Adrenal gland (tissue), 12 donors: ENCODE results near the gene SETDB2. TPM values are rescaled to one million over a fixed set of nuclear protein-coding genes. Genes with fewer than 3 reads are reported as not detected.

ENCODE experiments used
- DNase-seq, 7 donors: peaks; one replicate each; pipeline ENCODE4 v3.0.0-alpha.2; 2019 to 2020
- H3K27ac ChIP-seq, 5 donors: fragments of 200-600 bp; sonication (generic) in 4 of 5; 1 replicate in 3 of 5; 2 replicates in 2 of 5; pipeline versions ENCODE4 v1.5.1 to v1.8.0; 2016 to 2020; ENCODE audit warnings: mild to moderate bottlenecking in 1 of 5
- H3K27me3 ChIP-seq: fragments of 200-600 bp; 2 replicates; pipeline ENCODE4 v1.8.0; 2021
- H3K36me3 ChIP-seq, 2 donors: fragments of 200-600 bp; replicated peaks in 1 of 2; 1 replicate in 1 of 2; 2 replicates in 1 of 2; pipeline versions ENCODE4 v1.5.1 to v1.8.0; 2018 to 2022
- H3K4me1 ChIP-seq, 2 donors: fragments of 200-600 bp; replicated peaks in 1 of 2; 1 replicate in 1 of 2; 2 replicates in 1 of 2; pipeline versions ENCODE4 v1.5.1 to v1.8.0; 2018 to 2021
- H3K4me3 ChIP-seq, 4 donors: fragments of 200-600 bp; sonication (generic) in 3 of 4; one replicate each; pipeline ENCODE4 v1.5.1; 2016 to 2018
- H3K9me3 ChIP-seq, 3 donors: fragments of 200-600 bp; sonication (generic) in 1 of 3; replicated peaks in 1 of 3; 1 replicate in 2 of 3; 2 replicates in 1 of 3; pipeline versions ENCODE4 v1.5.1 to v1.8.0; 2016 to 2021
- CTCF ChIP-seq, 6 experiments: fragments of 450-650 bp in 4 of 6; fragments of 200-600 bp in 2 of 6; sonication (generic) in 1 of 6; IDR thresholded peaks; 1 replicate in 5 of 6; 2 replicates in 1 of 6; pipeline versions ENCODE4 v1.5.1 to v1.8.0; 2016 to 2021; ENCODE audit warnings: antibody characterized with exemption in 6 of 6, mild to moderate bottlenecking in 2 of 6, moderate library complexity in 1 of 6
- POLR2A ChIP-seq, 2 donors: fragments of 450-650 bp; IDR thresholded peaks; one replicate each; pipeline ENCODE4 v1.6.1; 2017; ENCODE audit warnings: antibody characterized with exemption in 2 of 2, mild to moderate bottlenecking in 2 of 2, moderate library complexity in 1 of 2
- WGBS, 4 donors: extraction: QIAGEN DNeasy Blood & Tissue Kit in 2 of 4; methylation state at CpG; one replicate each; pipeline versions ENCODE4 v1.1.5 to v1.1.7; 2013 to 2017; 5-methylcytosine and 5-hydroxymethylcytosine counted together
- intact Hi-C, 2 donors: fragments of 100-400 bp; cut with DNase I; formaldehyde crosslinking; loops; one replicate each; pipeline versions ENCODE4 v1.14.1 to v1.15.0; 2022 to 2023
- polyA plus RNA-seq, 3 donors: library from polyadenylated mRNA; stranded (reverse); fragments of 200-250 nt in 2 of 3; fragments of 350-450 nt in 1 of 3; fragmentation: Illumina TruSeq in 1 of 3; extraction: RNeasy Lipid Tissue Mini Kit (QIAGEN cat#74804) in 1 of 3; gene quantifications; one replicate each; pipeline ENCODE4 v1.2.3, GENCODE V29; 2013 to 2014
- total RNA-seq, 9 donors: library from RNA; depleted of rRNA in 4 of 9; stranded (reverse); fragments of >200 nt in 4 of 9; fragments of 120-200 nt in 1 of 9; fragmentation: NEBNext Ultra II Directional in 1 of 9; extraction: Animal tissue kit (Norgen Biotek cat#: 25700) in 1 of 9; gene quantifications; one replicate each; pipeline versions ENCODE4 v1.1.0 to v1.2.4, GENCODE V29; 2013 to 2023
- donor health status: healthy with polysubstance abuse.
- donor health status: Bipolar disorder and iron deficiency.
- donor health status: DM: yes; HTN: yes; CAD: no.
- donor health status: DM: no; HTN: no; CAD: no.
- donor health status: DM: no; HTN: no; CAD: no.
- donor health status: DM: yes; HTN: yes; CAD: no.

SETDB2 gene
- total and polyA plus RNA-seq, 12 donors = 4.4 to 26.3 (median 13.5) TPM

- peak overlapping the region in 3 of 5 donors; percentile 27 to 67 (median 39) for H3K27ac ChIP-seq
- TF ChIP-seq CTCF (IDR thresholded peaks at IDR 0.05) (no peak), POLR2A (IDR thresholded peaks at IDR 0.05) (no peak)
- H3K4me1 ChIP-seq = peaks cover 5 to 11% of the 10 kb centered on the region in 2 donors
- no peaks in the 10 kb centered on the region for H3K36me3 ChIP-seq
- 67 to 74% (median 68%) methylated on average over 6 of the region's 6 CpGs for WGBS, 4 donors
- no peak for DNase-seq
- intact Hi-C loops = no loop called here
- H3K4me3 ChIP-seq = no peak overlapping the region
- no peaks in the 10 kb centered on the region for H3K9me3 ChIP-seq
- H3K27me3 ChIP-seq = no peaks in the 10 kb centered on the region
These were observed 56.0 kb downstream of the SETDB2 start for GRCh38 chr13:49499889-49500660.

- Histone ChIP-seq H3K4me3 (no peak overlapping the region), H3K4me1 (peaks cover 9 to 11% of the 10 kb centered on the region in 2 donors), H3K36me3 (no peaks in the 10 kb centered on the region), H3K27me3 (no peaks in the 10 kb centered on the region), H3K9me3 (no peaks in the 10 kb centered on the region), H3K27ac (peak overlapping the region in 3 of 5 donors; percentile 37 to 61 (median 50))
- whole genome bisulfite sequencing, 4 donors = 30 to 41% (median 37%) methylated on average over 9 of the region's 9 CpGs
- peak; percentile 33 to 78 (median 70) for DNase-seq
- intact Hi-C loops = no loop called here
- TF ChIP-seq POLR2A (IDR thresholded peaks at IDR 0.05) = no peak
- TF ChIP-seq CTCF (IDR thresholded peaks at IDR 0.05) = no peak
These were observed 58.9 kb downstream of the SETDB2 start for GRCh38 chr13:49502954-49503353.

GRCh38 chr13:49503951-49504350 is 59.9 kb downstream of the SETDB2 start:
- intact Hi-C loops = no loop called here
- WGBS, 4 donors = 89 to 98% (median 93%) methylated on average over 3 of the region's 3 CpGs
- no peak for TF ChIP-seq POLR2A (IDR thresholded peaks at IDR 0.05)
- no peak for TF ChIP-seq CTCF (IDR thresholded peaks at IDR 0.05)
- no peak for DNase-seq
- H3K4me3 ChIP-seq = no peak overlapping the region
- H3K4me1 ChIP-seq = peaks cover 9 to 11% of the 10 kb centered on the region in 2 donors
- H3K36me3 ChIP-seq = no peaks in the 10 kb centered on the region
- H3K27me3 ChIP-seq = no peaks in the 10 kb centered on the region
- no peaks in the 10 kb centered on the region for H3K9me3 ChIP-seq
- no peak overlapping the region for H3K27ac ChIP-seq

GRCh38 chr13:49512578-49512977 is 68.5 kb downstream of the SETDB2 start:
- intact Hi-C loops = no loop called here
- Histone ChIP-seq H3K4me3 (no peak overlapping the region), H3K27me3 (no peaks in the 10 kb centered on the region), H3K27ac (no peak overlapping the region), H3K36me3 (peaks cover 0 to 22% of the 10 kb centered on the region in 2 donors), H3K4me1 (peaks cover 0 to 8% of the 10 kb centered on the region in 2 donors), H3K9me3 (no peaks in the 10 kb centered on the region)
- TF ChIP-seq POLR2A (IDR thresholded peaks at IDR 0.05) (no peak), CTCF (IDR thresholded peaks at IDR 0.05) (no peak)
- no peak for DNase-seq
- 60 to 89% (median 78%) methylated on average over 2 of the region's 2 CpGs for WGBS, 4 donors
